GM23338 (cell line): ENCODE data around the gene PLXNB2. TPM values are rescaled to one million over a fixed set of nuclear protein-coding genes. Genes with fewer than 3 reads are reported as not detected.

Experiments used
- ATAC-seq: fragments of 200-7000 bp; cut with Tn5 transposase; 3 replicates; pipeline ENCODE4 v1.9.1; 2020
- DNase-seq: peaks from one replicate; pipeline ENCODE4 v3.0.0-alpha.2; 2015; ENCODE audit warnings: low spot score
- H2AFZ ChIP-seq: fragments of 200-600 bp; sonication (generic); 2 replicates; pipeline ENCODE4 v1.8.0; 2016; ENCODE audit warnings: antibody characterized with exemption, mild to moderate bottlenecking, moderate library complexity
- H3F3A ChIP-seq: fragments of 200-600 bp; sonication (generic); replicated peaks from 2 replicates; pipeline ENCODE4 v1.8.0; 2017; ENCODE audit warnings: antibody characterized with exemption, mixed run types, low read depth
- H3K27ac ChIP-seq: fragments of 200-600 bp; sonication (generic); 2 replicates; pipeline ENCODE4 v1.6.1; 2016; ENCODE audit warnings: low read depth
- H3K27me3 ChIP-seq: fragments of 200-600 bp; sonication (generic); 2 replicates; pipeline ENCODE4 v1.8.0; 2016; ENCODE audit warnings: mild to moderate bottlenecking, mixed run types, moderate library complexity; ENCODE audit not compliant: insufficient read depth
- H3K36me3 ChIP-seq: fragments of 200-600 bp; sonication (generic); 2 replicates; pipeline ENCODE4 v1.8.0; 2016; ENCODE audit warnings: mild to moderate bottlenecking; ENCODE audit not compliant: insufficient read depth
- H3K4me1 ChIP-seq: fragments of 200-600 bp; sonication (generic); 2 replicates; pipeline ENCODE4 v1.8.0; 2016; ENCODE audit warnings: mild to moderate bottlenecking, moderate library complexity; ENCODE audit not compliant: insufficient read depth
- H3K4me2 ChIP-seq: fragments of 200-600 bp; sonication (generic); 2 replicates; pipeline ENCODE4 v1.7.1; 2017; ENCODE audit warnings: mixed run types
- H3K4me3 ChIP-seq: fragments of 200-600 bp; sonication (generic); 2 replicates; pipeline ENCODE4 v1.6.1; 2016; ENCODE audit warnings: mixed run types
- H3K79me2 ChIP-seq: fragments of 200-600 bp; sonication (generic); replicated peaks from 2 replicates; pipeline ENCODE4 v1.8.0; 2017; ENCODE audit warnings: mild to moderate bottlenecking; ENCODE audit not compliant: insufficient read depth
- H3K9me2 ChIP-seq: fragments of 200-600 bp; sonication (generic); 2 replicates; pipeline ENCODE4 v1.8.0; 2017; ENCODE audit not compliant: insufficient read depth
- H4K20me1 ChIP-seq: fragments of 200-600 bp; sonication (generic); replicated peaks from 2 replicates; pipeline ENCODE4 v1.8.0; 2017; ENCODE audit warnings: mild to moderate bottlenecking; ENCODE audit not compliant: insufficient read depth
- H3K27ac Mint-ChIP-seq: 2 replicates; pipeline ENCODE4 v1.8.0; 2020; ENCODE audit warnings: inconsistent platforms, mild to moderate bottlenecking, moderate library complexity, mixed read lengths
- H3K27me3 Mint-ChIP-seq: 3 replicates; pipeline ENCODE4 v1.8.0; 2022; ENCODE audit warnings: low read depth, mild to moderate bottlenecking, moderate library complexity, mixed read lengths, inconsistent platforms; ENCODE audit not compliant: insufficient read depth, poor library complexity
- H3K36me3 Mint-ChIP-seq: 3 replicates; pipeline ENCODE4 v1.8.0; 2021; ENCODE audit warnings: low read depth, mild to moderate bottlenecking, inconsistent platforms, moderate library complexity, mixed read lengths
- H3K4me1 Mint-ChIP-seq: 3 replicates; pipeline ENCODE4 v1.8.0; 2020; ENCODE audit warnings: mild to moderate bottlenecking, inconsistent platforms, mixed read lengths
- H3K4me3 Mint-ChIP-seq: 3 replicates; pipeline ENCODE4 v1.8.0; 2021; ENCODE audit warnings: moderate library complexity, mild to moderate bottlenecking, inconsistent platforms, mixed read lengths
- H3K9me3 Mint-ChIP-seq: 3 replicates; pipeline ENCODE4 v1.8.0; 2020; ENCODE audit warnings: moderate library complexity, mild to moderate bottlenecking, inconsistent platforms, mixed read lengths
- EZH2 ChIP-seq: fragments of 200-600 bp; sonication (generic); IDR thresholded peaks from one replicate; pipeline ENCODE4 v1.8.0; 2017; ENCODE audit warnings: antibody characterized with exemption, mild to moderate bottlenecking, low read depth; ENCODE audit not compliant: unreplicated experiment
- JUNB ChIP-seq: IDR thresholded peaks from one replicate; pipeline ENCODE4 v1.6.1; 2016; ENCODE audit warnings: antibody characterized with exemption; ENCODE audit not compliant: unreplicated experiment
- POLR2AphosphoS5 ChIP-seq: IDR thresholded peaks from 2 replicates; pipeline ENCODE4 v1.6.1; 2016; ENCODE audit warnings: antibody characterized with exemption, low read depth
- REST ChIP-seq: IDR thresholded peaks from one replicate; pipeline ENCODE4 v1.6.1; 2018; ENCODE audit warnings: antibody characterized with exemption; ENCODE audit not compliant: unreplicated experiment
- STAT1 ChIP-seq: IDR thresholded peaks from one replicate; pipeline ENCODE4 v1.6.1; 2016; ENCODE audit warnings: antibody characterized with exemption; ENCODE audit not compliant: unreplicated experiment
- ZNF114 ChIP-seq: fragments of 250-450 bp; sonication (Bioruptor Pico); IDR thresholded peaks from 2 replicates; pipeline ENCODE4 v1.5.0; 2020; ENCODE audit warnings: mild to moderate bottlenecking, moderate library complexity
- polyA plus RNA-seq: library from polyadenylated mRNA; unstranded; fragments of >200 nt; fragmentation: Nextera tagmentation; extraction: Ambion mirVana; gene quantifications from 2 replicates; pipeline ENCODE4 v1.2.1, GENCODE V29; 2016
- total RNA-seq: library from RNA; depleted of rRNA; stranded (reverse); fragments of >200 nt; shearing (Covaris generic); gene quantifications from 2 replicates; pipeline ENCODE4 v1.2.3, GENCODE V29; 2014
- TF ChIP-seq, protein P1 (sequence below): fragments of 250-450 bp; sonication (Bioruptor Pico); IDR thresholded peaks from 2 replicates; pipeline ENCODE4 v1.5.0; 2020; ENCODE audit warnings: mild to moderate bottlenecking, moderate library complexity

PLXNB2 gene
- total and polyA plus RNA-seq, 2 experiments from 2014 or later = 29.1 to 66.3 TPM

- TF ChIP-seq REST (no peak), POLR2AphosphoS5 (no peak), EZH2 (no peak)
- TF ChIP-seq, protein P1, sequence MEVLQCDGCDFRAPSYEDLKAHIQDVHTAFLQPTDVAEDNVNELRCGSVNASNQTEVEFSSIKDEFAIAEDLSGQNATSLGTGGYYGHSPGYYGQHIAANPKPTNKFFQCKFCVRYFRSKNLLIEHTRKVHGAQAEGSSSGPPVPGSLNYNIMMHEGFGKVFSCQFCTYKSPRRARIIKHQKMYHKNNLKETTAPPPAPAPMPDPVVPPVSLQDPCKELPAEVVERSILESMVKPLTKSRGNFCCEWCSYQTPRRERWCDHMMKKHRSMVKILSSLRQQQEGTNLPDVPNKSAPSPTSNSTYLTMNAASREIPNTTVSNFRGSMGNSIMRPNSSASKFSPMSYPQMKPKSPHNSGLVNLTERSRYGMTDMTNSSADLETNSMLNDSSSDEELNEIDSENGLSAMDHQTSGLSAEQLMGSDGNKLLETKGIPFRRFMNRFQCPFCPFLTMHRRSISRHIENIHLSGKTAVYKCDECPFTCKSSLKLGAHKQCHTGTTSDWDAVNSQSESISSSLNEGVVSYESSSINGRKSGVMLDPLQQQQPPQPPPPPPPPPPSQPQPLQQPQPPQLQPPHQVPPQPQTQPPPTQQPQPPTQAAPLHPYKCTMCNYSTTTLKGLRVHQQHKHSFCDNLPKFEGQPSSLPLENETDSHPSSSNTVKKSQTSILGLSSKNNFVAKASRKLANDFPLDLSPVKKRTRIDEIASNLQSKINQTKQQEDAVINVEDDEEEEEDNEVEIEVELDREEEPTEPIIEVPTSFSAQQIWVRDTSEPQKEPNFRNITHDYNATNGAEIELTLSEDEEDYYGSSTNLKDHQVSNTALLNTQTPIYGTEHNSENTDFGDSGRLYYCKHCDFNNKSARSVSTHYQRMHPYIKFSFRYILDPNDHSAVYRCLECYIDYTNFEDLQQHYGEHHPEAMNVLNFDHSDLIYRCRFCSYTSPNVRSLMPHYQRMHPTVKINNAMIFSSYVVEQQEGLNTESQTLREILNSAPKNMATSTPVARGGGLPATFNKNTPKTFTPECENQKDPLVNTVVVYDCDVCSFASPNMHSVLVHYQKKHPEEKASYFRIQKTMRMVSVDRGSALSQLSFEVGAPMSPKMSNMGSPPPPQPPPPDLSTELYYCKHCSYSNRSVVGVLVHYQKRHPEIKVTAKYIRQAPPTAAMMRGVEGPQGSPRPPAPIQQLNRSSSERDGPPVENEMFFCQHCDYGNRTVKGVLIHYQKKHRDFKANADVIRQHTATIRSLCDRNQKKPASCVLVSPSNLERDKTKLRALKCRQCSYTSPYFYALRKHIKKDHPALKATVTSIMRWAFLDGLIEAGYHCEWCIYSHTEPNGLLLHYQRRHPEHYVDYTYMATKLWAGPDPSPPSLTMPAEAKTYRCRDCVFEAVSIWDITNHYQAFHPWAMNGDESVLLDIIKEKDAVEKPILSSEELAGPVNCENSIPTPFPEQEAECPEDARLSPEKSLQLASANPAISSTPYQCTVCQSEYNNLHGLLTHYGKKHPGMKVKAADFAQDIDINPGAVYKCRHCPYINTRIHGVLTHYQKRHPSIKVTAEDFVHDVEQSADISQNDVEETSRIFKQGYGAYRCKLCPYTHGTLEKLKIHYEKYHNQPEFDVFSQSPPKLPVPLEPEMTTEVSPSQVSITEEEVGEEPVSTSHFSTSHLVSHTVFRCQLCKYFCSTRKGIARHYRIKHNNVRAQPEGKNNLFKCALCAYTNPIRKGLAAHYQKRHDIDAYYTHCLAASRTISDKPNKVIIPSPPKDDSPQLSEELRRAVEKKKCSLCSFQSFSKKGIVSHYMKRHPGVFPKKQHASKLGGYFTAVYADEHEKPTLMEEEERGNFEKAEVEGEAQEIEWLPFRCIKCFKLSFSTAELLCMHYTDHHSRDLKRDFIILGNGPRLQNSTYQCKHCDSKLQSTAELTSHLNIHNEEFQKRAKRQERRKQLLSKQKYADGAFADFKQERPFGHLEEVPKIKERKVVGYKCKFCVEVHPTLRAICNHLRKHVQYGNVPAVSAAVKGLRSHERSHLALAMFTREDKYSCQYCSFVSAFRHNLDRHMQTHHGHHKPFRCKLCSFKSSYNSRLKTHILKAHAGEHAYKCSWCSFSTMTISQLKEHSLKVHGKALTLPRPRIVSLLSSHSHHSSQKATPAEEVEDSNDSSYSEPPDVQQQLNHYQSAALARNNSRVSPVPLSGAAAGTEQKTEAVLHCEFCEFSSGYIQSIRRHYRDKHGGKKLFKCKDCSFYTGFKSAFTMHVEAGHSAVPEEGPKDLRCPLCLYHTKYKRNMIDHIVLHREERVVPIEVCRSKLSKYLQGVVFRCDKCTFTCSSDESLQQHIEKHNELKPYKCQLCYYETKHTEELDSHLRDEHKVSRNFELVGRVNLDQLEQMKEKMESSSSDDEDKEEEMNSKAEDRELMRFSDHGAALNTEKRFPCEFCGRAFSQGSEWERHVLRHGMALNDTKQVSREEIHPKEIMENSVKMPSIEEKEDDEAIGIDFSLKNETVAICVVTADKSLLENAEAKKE (CRISPR knock-in tag) = no peak
Measured at GRCh38 chr22:50320116-50320515, 12.7 kb upstream of the PLXNB2 start (continued).

DNA sequence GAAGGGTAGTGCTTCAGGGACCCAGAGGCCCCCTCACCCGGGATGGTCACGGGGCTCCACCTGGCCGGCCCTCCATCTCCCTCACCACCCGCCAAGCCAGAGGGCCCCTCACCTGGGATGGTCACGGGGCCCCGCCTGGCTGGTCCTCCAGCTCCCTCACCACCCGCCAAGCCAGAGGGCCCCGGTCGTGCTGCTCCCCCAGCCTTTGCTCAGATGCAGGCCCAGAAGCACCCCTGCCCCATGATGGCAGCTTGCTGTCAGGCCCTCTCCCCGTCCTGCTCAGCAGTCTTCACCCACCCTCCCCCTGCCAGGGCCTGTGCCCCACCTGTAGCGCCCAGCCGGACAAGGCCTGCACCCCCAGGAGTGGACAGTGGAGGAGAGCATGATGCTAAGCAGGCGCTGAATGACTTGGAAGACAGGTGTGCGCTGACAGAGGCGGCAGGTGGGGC is 12.1 kb upstream of the PLXNB2 start:
- no peak for ATAC-seq
- Mint-ChIP-seq H3K4me3 (no peak overlapping the region), H3K4me1 (peaks cover 2% of the 10 kb centered on the region; the same call in 2 of the 3 replicates), H3K27me3 (peaks cover 9% of the 10 kb centered on the region), H3K9me3 (no peaks in the 10 kb centered on the region), H3K27ac (no peak overlapping the region), H3K36me3 (no peaks in the 10 kb centered on the region; the same call in 2 of the 3 replicates)
- Histone ChIP-seq H4K20me1 (no peaks in the 10 kb centered on the region), H3K4me1 (no peaks in the 10 kb centered on the region), H3K4me2 (no peak overlapping the region), H3K79me2 (no peaks in the 10 kb centered on the region), H3F3A (no peaks in the 10 kb centered on the region), H2AFZ (no peak overlapping the region), H3K27ac (no peak overlapping the region), H3K27me3 (no peaks in the 10 kb centered on the region), H3K4me3 (no peak overlapping the region), H3K9me2 (no peaks in the 10 kb centered on the region), H3K36me3 (no peaks in the 10 kb centered on the region)
- TF ChIP-seq STAT1 (no peak), REST (no peak), ZNF114 (CRISPR knock-in tag) (no peak), JUNB (no peak), EZH2 (no peak)
- no peak for DNase-seq
